HCT116 (cell line): Measurements from ENCODE around the gene ATP8A2. TPM values are rescaled to one million over a fixed set of nuclear protein-coding genes. Genes with fewer than 3 reads are reported as not detected.

Source experiments
- ATAC-seq: fragments of 200-7000 bp; cut with Tn5 transposase; 2 replicates; pipeline ENCODE4 v1.9.1; 2020; ENCODE audit warnings: mild to moderate bottlenecking, moderate library complexity
- BruUV-seq: library from RNA; stranded (reverse); fragments of 400-500 nt; replicated peaks from 2 replicates; lab custom pipeline; 2021; lab: Mats Ljungman, UMichigan
- CTCF ChIA-PET: fragments of 300-600 bp; sonication (Branson Sonifier 250); formaldehyde crosslinking; loops from one replicate; lab custom pipeline; 2021; ENCODE audit warnings: antibody characterized with exemption; lab: Charles Lee
- POLR2A ChIA-PET: fragments of 300-600, 350-600 bp; sonication (Branson Sonifier 250); formaldehyde crosslinking; loops from one replicate; lab custom pipeline; 2021; ENCODE audit warnings: antibody characterized with exemption; lab: Charles Lee
- RAD21 ChIA-PET, 2 experiments: fragments of 300-600 bp; sonication (Branson Sonifier 250); formaldehyde crosslinking; loops; one replicate each; lab custom pipeline; 2023; ENCODE audit warnings: low total read pairs in 2 of 2; ENCODE audit not compliant: uncharacterized antibody in 2 of 2, unreplicated experiment in 2 of 2, low non-redundant PET in 1 of 2; lab: Charles Lee
- DNase-seq: peaks from one replicate; pipeline ENCODE4 v3.0.0-alpha.2; 2010; ENCODE audit warnings: low read depth, low spot score
- H2AFZ ChIP-seq: fragments of 200-600 bp; shearing (Covaris generic), sonication (generic); 2 replicates; pipeline ENCODE4 v1.6.1; 2017; ENCODE audit warnings: low read depth, mixed run types, mixed read lengths, antibody characterized with exemption, low read length; ENCODE audit not compliant: poor library complexity, severe bottlenecking
- H3K27ac ChIP-seq: 2 replicates; pipeline ENCODE4 v1.5.1; 2012; ENCODE audit warnings: low read depth, low read length
- H3K27me3 ChIP-seq: fragments of 200-600 bp; sonication (generic); 2 replicates; pipeline ENCODE4 v1.6.1; 2016; ENCODE audit warnings: mixed run types, low read length, mixed read lengths; ENCODE audit not compliant: insufficient read depth
- H3K36me3 ChIP-seq, 2 experiments: fragments of 200-500 bp in 1 of 2; fragments of 200-600 bp in 1 of 2; sonication (Bioruptor generic) in 1 of 2; sonication (generic) in 1 of 2; 2 replicates each; pipeline versions ENCODE4 v1.5.1 to v1.6.1; 2014 to 2016; ENCODE audit warnings: low read length in 2 of 2, inconsistent platforms in 1 of 2, mixed read lengths in 1 of 2, mixed run types in 1 of 2; ENCODE audit not compliant: insufficient read depth in 2 of 2, control insufficient read depth in 1 of 2
- H3K4me1 ChIP-seq, 2 experiments: fragments of 200-600 bp in 1 of 2; sonication (generic) in 1 of 2; 2 replicates each; pipeline versions ENCODE4 v1.5.1 to v1.6.1; 2012 to 2017; ENCODE audit warnings: low read length in 2 of 2, inconsistent platforms in 1 of 2, mild to moderate bottlenecking in 1 of 2, mixed read lengths in 1 of 2, mixed run types in 1 of 2, moderate library complexity in 1 of 2; ENCODE audit not compliant: insufficient read depth in 2 of 2, control insufficient read depth in 1 of 2
- H3K4me2 ChIP-seq: fragments of 200-600 bp; sonication (generic); 2 replicates; pipeline ENCODE4 v1.6.1; 2017; ENCODE audit warnings: mixed run types, low read length, mixed read lengths
- H3K4me3 ChIP-seq, 2 experiments: fragments of 200-600 bp in 1 of 2; sonication (generic) in 1 of 2; replicated peaks in 1 of 2; 2 replicates each; pipeline ENCODE4 v1.5.1; 2011 to 2016; ENCODE audit warnings: low read length in 2 of 2, control low read depth in 1 of 2, low read depth in 1 of 2, mild to moderate bottlenecking in 1 of 2, mixed read lengths in 1 of 2, mixed run types in 1 of 2
- H3K79me2 ChIP-seq: fragments of 200-600 bp; sonication (generic); 2 replicates; pipeline ENCODE4 v1.6.1; 2017; ENCODE audit warnings: mild to moderate bottlenecking, mixed run types, low read length, moderate library complexity, mixed read lengths; ENCODE audit not compliant: insufficient read depth
- H3K9ac ChIP-seq: fragments of 200-600 bp; sonication (generic); 2 replicates; pipeline ENCODE4 v1.6.1; 2016; ENCODE audit warnings: low read length, mixed read lengths
- H3K9me2 ChIP-seq: fragments of 200-600 bp; sonication (generic), shearing (Covaris generic); 2 replicates; pipeline ENCODE4 v1.6.1; 2017; ENCODE audit warnings: mixed run types, mild to moderate bottlenecking, moderate library complexity; ENCODE audit not compliant: insufficient read depth
- H3K9me3 ChIP-seq, 2 experiments: fragments of 200-500 bp in 1 of 2; fragments of 200-600 bp in 1 of 2; sonication (Bioruptor generic) in 1 of 2; sonication (generic) in 1 of 2; 2 replicates each; pipeline ENCODE4 v1.6.1; 2014 to 2017; ENCODE audit warnings: low read length in 2 of 2, mixed read lengths in 2 of 2, inconsistent platforms in 1 of 2, low read depth in 1 of 2, mild to moderate bottlenecking in 1 of 2, mixed run types in 1 of 2, moderate library complexity in 1 of 2; ENCODE audit not compliant: control insufficient read depth in 1 of 2, insufficient read depth in 1 of 2
- H4K20me1 ChIP-seq: fragments of 200-600 bp; sonication (generic), shearing (Covaris generic); 2 replicates; pipeline ENCODE4 v1.6.1; 2017; ENCODE audit warnings: mixed run types, mild to moderate bottlenecking, moderate library complexity; ENCODE audit not compliant: insufficient read depth
- CBX3 ChIP-seq: IDR thresholded peaks from 2 replicates; pipeline ENCODE4 v1.6.1; 2012; ENCODE audit warnings: low read depth
- EGR1 ChIP-seq: IDR thresholded peaks from 2 replicates; pipeline ENCODE4 v1.6.1; 2012; ENCODE audit warnings: low read depth
- ELF1 ChIP-seq: IDR thresholded peaks from 2 replicates; pipeline ENCODE4 v1.6.1; 2012; ENCODE audit warnings: low read depth, borderline replicate concordance
- EZH2 ChIP-seq: fragments of 200-600 bp; sonication (generic); IDR thresholded peaks from 2 replicates; pipeline ENCODE4 v1.6.1; 2017; ENCODE audit warnings: antibody characterized with exemption, mixed run types
- EZH2phosphoT487 ChIP-seq: fragments of 200-600 bp; IDR thresholded peaks from 2 replicates; pipeline ENCODE4 v1.6.1; 2018; ENCODE audit warnings: antibody characterized with exemption, borderline replicate concordance
- FOSL1 ChIP-seq: IDR thresholded peaks from 2 replicates; pipeline ENCODE4 v1.6.1; 2012; ENCODE audit warnings: low read depth
- JUND ChIP-seq: IDR thresholded peaks from 2 replicates; pipeline ENCODE4 v1.6.1; 2012
- MAX ChIP-seq: IDR thresholded peaks from 2 replicates; pipeline ENCODE4 v1.6.1; 2012
- POLR2A ChIP-seq: IDR thresholded peaks from 2 replicates; pipeline ENCODE4 v1.7.0; 2011; ENCODE audit warnings: borderline replicate concordance; ENCODE audit not compliant: insufficient read depth, insufficient read length; ENCODE audit errors: extremely low read depth
- POLR2AphosphoS5 ChIP-seq: IDR thresholded peaks from 2 replicates; pipeline ENCODE4 v1.6.1; 2011; ENCODE audit warnings: mild to moderate bottlenecking, low read depth, low read length, moderate library complexity
- RAD21 ChIP-seq: IDR thresholded peaks from 2 replicates; pipeline ENCODE4 v1.6.1; 2012; ENCODE audit warnings: low read depth, mild to moderate bottlenecking
- REST ChIP-seq: IDR thresholded peaks from 2 replicates; pipeline ENCODE4 v1.6.1; 2012; ENCODE audit warnings: low read depth
- SIN3A ChIP-seq: IDR thresholded peaks from 2 replicates; pipeline ENCODE4 v1.6.1; 2012; ENCODE audit warnings: low read depth
- SP1 ChIP-seq: IDR thresholded peaks from 2 replicates; pipeline ENCODE4 v1.6.1; 2012; ENCODE audit warnings: low read depth
- TCF7L2 ChIP-seq: IDR thresholded peaks from 2 replicates; pipeline ENCODE4 v1.7.0; 2011; ENCODE audit warnings: borderline replicate concordance, inconsistent platforms; ENCODE audit not compliant: insufficient read depth, insufficient read length; ENCODE audit errors: extremely low read depth
- YY1 ChIP-seq: IDR thresholded peaks from 2 replicates; pipeline ENCODE4 v1.6.1; 2011; ENCODE audit warnings: low read length, low read depth, moderate library complexity, mild to moderate bottlenecking; ENCODE audit not compliant: insufficient replicate concordance; ENCODE audit errors: extremely low read depth
- ZBTB33 ChIP-seq: IDR thresholded peaks from 2 replicates; pipeline ENCODE4 v1.6.1; 2011; ENCODE audit warnings: mild to moderate bottlenecking, low read length, moderate library complexity; ENCODE audit not compliant: insufficient replicate concordance; ENCODE audit errors: extremely low read depth
- ZFX ChIP-seq: fragments of 450-650 bp; IDR thresholded peaks from 2 replicates; pipeline ENCODE4 v1.6.1; 2017
- ZNF274 ChIP-seq: fragments of 200-500 bp; sonication (Bioruptor generic); IDR thresholded peaks from 2 replicates; pipeline ENCODE4 v1.6.1; 2014; ENCODE audit warnings: mild to moderate bottlenecking, low read depth, low read length, inconsistent platforms
- intact Hi-C: fragments of 100-400 bp; cut with micrococcal nuclease; formaldehyde crosslinking; loops from 2 replicates; pipeline ENCODE4 v1.10.0; 2022
- total RNA-seq: library from RNA; stranded (reverse); gene quantifications from one replicate; pipeline ENCODE4 v1.2.1, GENCODE V29; 2021; ENCODE audit not compliant: unreplicated experiment
- TF ChIP-seq, protein P1 (sequence below): IDR thresholded peaks from 2 replicates; pipeline ENCODE4 v1.6.1; 2012

Gene ATP8A2
- total RNA-seq, 1 experiment from 2014 or later = not detected

GRCh38 chr13:25682276-25682675 is 310.5 kb downstream of the ATP8A2 start:
- ChIA-PET RAD21 (no interaction called here), CTCF (no interaction called here), POLR2A (no interaction called here)
- Histone ChIP-seq H3K4me1 (no peaks in the 10 kb centered on the region), H3K4me2 (no peak overlapping the region), H3K27ac (no peak overlapping the region), H3K36me3 (no peaks in the 10 kb centered on the region), H2AFZ (no peak overlapping the region), H4K20me1 (no peaks in the 10 kb centered on the region), H3K79me2 (no peaks in the 10 kb centered on the region), H3K9me2 (no peaks in the 10 kb centered on the region), H3K9ac (no peak overlapping the region), H3K9me3 (no peaks in the 10 kb centered on the region), H3K4me3 (no peak overlapping the region), H3K27me3 (peaks cover 20% of the 10 kb centered on the region; the same call in 1 of the 2 replicates)
- no peak for ATAC-seq
- TF ChIP-seq POLR2AphosphoS5 = no peak
- TF ChIP-seq, protein P1, sequence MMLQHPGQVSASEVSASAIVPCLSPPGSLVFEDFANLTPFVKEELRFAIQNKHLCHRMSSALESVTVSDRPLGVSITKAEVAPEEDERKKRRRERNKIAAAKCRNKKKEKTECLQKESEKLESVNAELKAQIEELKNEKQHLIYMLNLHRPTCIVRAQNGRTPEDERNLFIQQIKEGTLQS = no peak
- TF ChIP-seq YY1 = no peak
- TF ChIP-seq REST = no peak
- no peak for TF ChIP-seq EZH2
- no peak for TF ChIP-seq MAX
- TF ChIP-seq JUND = no peak
- no peak for TF ChIP-seq ELF1
- TF ChIP-seq ZFX = no peak
- TF ChIP-seq FOSL1 = no peak
- no peak for TF ChIP-seq EGR1
- no peak for TF ChIP-seq ZBTB33
- TF ChIP-seq SIN3A = no peak
- no peak for TF ChIP-seq CBX3
- no peak for TF ChIP-seq EZH2phosphoT487
- TF ChIP-seq RAD21 = no peak
- TF ChIP-seq ZNF274 = no peak
- no peak for TF ChIP-seq POLR2A
- TF ChIP-seq SP1 = no peak
- TF ChIP-seq TCF7L2 = no peak
- no peak for DNase-seq
- BruUV-seq = no TSS peak
- intact Hi-C loops = no loop called here
